ENCODE data around the gene MCRIP1. TPM values are rescaled to one million over a fixed set of nuclear protein-coding genes. Genes with fewer than 3 reads are reported as not detected.

MCRIP1 gene
- total RNA-seq, 4 donors from 2014 or later = 8.3 to 36.2 (median 25.2) TPM

DNA sequence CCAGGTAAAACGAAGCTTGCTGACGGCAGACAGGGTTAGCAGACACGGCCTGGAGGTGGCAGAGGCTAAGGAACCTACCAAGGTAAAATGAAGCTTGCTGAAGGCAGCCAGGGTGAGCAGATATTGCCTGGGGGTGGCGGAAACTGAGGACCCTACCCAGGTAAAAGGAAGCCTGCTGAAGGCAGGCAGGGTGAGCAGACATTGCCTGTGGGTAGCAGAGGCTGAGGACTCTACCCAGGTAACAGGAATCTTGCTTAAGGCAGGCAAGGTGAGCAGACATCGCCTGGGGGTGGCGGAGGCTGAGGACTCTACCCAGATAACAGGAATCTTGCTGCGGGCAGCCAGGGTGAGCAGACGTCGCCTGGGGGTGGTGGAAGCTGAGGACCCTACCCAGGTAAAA, 31.8 kb downstream of the MCRIP1 start:
- no peak for ATAC-seq

GRCh38 chr17:81794509-81794908, 38.6 kb downstream of the MCRIP1 start:
- intact Hi-C loops (cut with DNase I; ENCODE audit: low total_unique reads) = no loop called here
- DNase-seq (no peak), ATAC-seq (no peak)
- no peaks in the 10 kb centered on the region for H3K9me3 ChIP-seq
- H3K27ac ChIP-seq = no peak overlapping the region
- TF ChIP-seq, protein P1, sequence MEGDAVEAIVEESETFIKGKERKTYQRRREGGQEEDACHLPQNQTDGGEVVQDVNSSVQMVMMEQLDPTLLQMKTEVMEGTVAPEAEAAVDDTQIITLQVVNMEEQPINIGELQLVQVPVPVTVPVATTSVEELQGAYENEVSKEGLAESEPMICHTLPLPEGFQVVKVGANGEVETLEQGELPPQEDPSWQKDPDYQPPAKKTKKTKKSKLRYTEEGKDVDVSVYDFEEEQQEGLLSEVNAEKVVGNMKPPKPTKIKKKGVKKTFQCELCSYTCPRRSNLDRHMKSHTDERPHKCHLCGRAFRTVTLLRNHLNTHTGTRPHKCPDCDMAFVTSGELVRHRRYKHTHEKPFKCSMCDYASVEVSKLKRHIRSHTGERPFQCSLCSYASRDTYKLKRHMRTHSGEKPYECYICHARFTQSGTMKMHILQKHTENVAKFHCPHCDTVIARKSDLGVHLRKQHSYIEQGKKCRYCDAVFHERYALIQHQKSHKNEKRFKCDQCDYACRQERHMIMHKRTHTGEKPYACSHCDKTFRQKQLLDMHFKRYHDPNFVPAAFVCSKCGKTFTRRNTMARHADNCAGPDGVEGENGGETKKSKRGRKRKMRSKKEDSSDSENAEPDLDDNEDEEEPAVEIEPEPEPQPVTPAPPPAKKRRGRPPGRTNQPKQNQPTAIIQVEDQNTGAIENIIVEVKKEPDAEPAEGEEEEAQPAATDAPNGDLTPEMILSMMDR (IDR thresholded peaks at IDR 0.05 in 4 of 5, conservative IDR thresholded peaks at IDR 0.05 in 1 of 5) = no peak
- TF ChIP-seq POLR2A (IDR thresholded peaks at IDR 0.05) = no peak
- H3K36me3 ChIP-seq = no peaks in the 10 kb centered on the region
- in situ Hi-C loops (cut with MboI; ENCODE audit: low sequenced_read_pairs in 4 of 4) = no loop called here
- H3K27me3 ChIP-seq = peaks cover 22 to 31% (median 23%) of the 10 kb centered on the region in 3 donors
- H3K4me3 ChIP-seq = no peak overlapping the region
- no peaks in the 10 kb centered on the region for H3K4me1 ChIP-seq

More for the DNA sequence above, 31.8 kb downstream of the MCRIP1 start:
- Histone ChIP-seq H3K4me1 (peaks cover 0 to 15% of the 10 kb centered on the region in 2 donors), H3K36me3 (no peaks in the 10 kb centered on the region), H3K27me3 (peaks cover 42 to 60% (median 55%) of the 10 kb centered on the region in 3 donors), H3K27ac (no peak overlapping the region), H3K9me3 (no peaks in the 10 kb centered on the region), H3K4me3 (no peak overlapping the region)
- intact Hi-C loops (cut with DNase I; ENCODE audit: low total_unique reads) = no loop called here
- DNase-seq = no peak
- no peak for TF ChIP-seq POLR2A (IDR thresholded peaks at IDR 0.05)
- TF ChIP-seq, protein P1 (IDR thresholded peaks at IDR 0.05 in 4 of 5, conservative IDR thresholded peaks at IDR 0.05 in 1 of 5) = no peak
- in situ Hi-C loops (cut with MboI; ENCODE audit: low sequenced_read_pairs in 4 of 4) = no loop called here

DNA sequence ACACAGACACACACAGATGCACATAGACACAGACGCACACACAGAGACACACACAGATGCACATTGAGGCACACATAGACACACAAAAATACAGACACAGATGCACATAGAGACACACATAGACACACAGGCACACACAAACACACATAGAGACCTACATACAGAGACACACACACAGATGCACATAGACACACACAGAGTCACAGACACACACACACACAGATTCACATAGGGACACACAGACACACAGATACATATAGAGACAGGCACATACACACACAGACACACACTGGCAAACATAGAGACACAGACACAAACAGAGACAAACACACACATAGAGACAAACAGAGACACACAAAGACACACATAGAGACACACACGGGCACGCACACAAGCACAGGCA, 39.0 kb downstream of the MCRIP1 start:
- H3K9me3 ChIP-seq = no peaks in the 10 kb centered on the region
- no peaks in the 10 kb centered on the region for H3K4me1 ChIP-seq
- no peak for TF ChIP-seq POLR2A (IDR thresholded peaks at IDR 0.05)
- TF ChIP-seq, protein P1 (IDR thresholded peaks at IDR 0.05 in 4 of 5, conservative IDR thresholded peaks at IDR 0.05 in 1 of 5) = no peak
- no peak overlapping the region for H3K27ac ChIP-seq
- intact Hi-C loops (cut with DNase I; ENCODE audit: low total_unique reads) = no loop called here
- ATAC-seq (no peak), DNase-seq (no peak)
- H3K27me3 ChIP-seq = peaks cover 22 to 31% (median 23%) of the 10 kb centered on the region in 3 donors
- H3K4me3 ChIP-seq = no peak overlapping the region
- no peaks in the 10 kb centered on the region for H3K36me3 ChIP-seq
- in situ Hi-C loops (cut with MboI; ENCODE audit: low sequenced_read_pairs in 4 of 4) = no loop called here

GRCh38 chr17:81792675-81793615, 40.1 kb downstream of the MCRIP1 start:
- in situ Hi-C loops (cut with MboI; ENCODE audit: low sequenced_read_pairs in 4 of 4) (no loop called here), intact Hi-C loops (cut with DNase I; ENCODE audit: low total_unique reads) (no loop called here)
- ATAC-seq = no peak
- no peak for DNase-seq
- Histone ChIP-seq H3K4me3 (no peak overlapping the region), H3K36me3 (no peaks in the 10 kb centered on the region), H3K4me1 (no peaks in the 10 kb centered on the region), H3K27me3 (peaks cover 22 to 31% (median 23%) of the 10 kb centered on the region in 3 donors), H3K27ac (no peak overlapping the region), H3K9me3 (no peaks in the 10 kb centered on the region)
- TF ChIP-seq, protein P1 (IDR thresholded peaks at IDR 0.05 in 4 of 5, conservative IDR thresholded peaks at IDR 0.05 in 1 of 5) = no peak
- TF ChIP-seq POLR2A (IDR thresholded peaks at IDR 0.05) = no peak

Other genes with a start within 250 kb of the MCRIP1 start
- 100 to 1,000 TPM; 176 to 290 (median 263) TPM for gene NPLOC4, start 196.2 kb downstream of the MCRIP1 start, total RNA-seq
- gene TSPAN10, start 196.1 kb downstream of the MCRIP1 start, total RNA-seq = under 1 TPM in 2 of 4 donors, not detected in 2; 0.22 to 0.26 TPM
- gene PDE6G, start 176.7 kb downstream of the MCRIP1 start, total RNA-seq = not detected
- 10 to 100 TPM; 15.5 to 32.2 (median 22.2) TPM for gene OXLD1, start 166.7 kb downstream of the MCRIP1 start, total RNA-seq
- 10 to 100 TPM in 2 of 4 donors, 1 to 10 TPM in 2; 6.7 to 17.1 (median 11.2) TPM for gene CCDC137, start 166.6 kb downstream of the MCRIP1 start, total RNA-seq
- gene ARL16, start 149.5 kb downstream of the MCRIP1 start, total RNA-seq = 10 to 100 TPM; 12.9 to 23.6 (median 20.0) TPM
- gene HGS, start 149.3 kb downstream of the MCRIP1 start, total RNA-seq = 100 to 1,000 TPM in 3 of 4 donors, 10 to 100 TPM in 1; 62.1 to 150 (median 113) TPM
- 100 to 1,000 TPM in 2 of 4 donors, 10 to 100 TPM in 2; 79.1 to 117 (median 94.1) TPM for gene MRPL12, start 129.9 kb downstream of the MCRIP1 start, total RNA-seq
- gene SLC25A10, start 121.0 kb downstream of the MCRIP1 start, total RNA-seq = 1 to 10 TPM; 3.4 to 9.3 (median 6.7) TPM
- gene GCGR, start 29.1 kb downstream of the MCRIP1 start, total RNA-seq = under 1 TPM in 1 of 4 donors, not detected in 3; 0.29 TPM
- gene PPP1R27, start 1.8 kb upstream of the MCRIP1 start, total RNA-seq = 100 to 1,000 TPM; 245 to 708 (median 400) TPM
- 100 to 1,000 TPM; 497 to 717 (median 621) TPM for gene P4HB, start 27.2 kb upstream of the MCRIP1 start, total RNA-seq
- gene ARHGDIA, start 38.0 kb upstream of the MCRIP1 start, total RNA-seq = 100 to 1,000 TPM in 1 of 4 donors, 10 to 100 TPM in 3; 52.1 to 122 (median 64.4) TPM
- gene ALYREF, start 58.3 kb upstream of the MCRIP1 start, total RNA-seq = 10 to 100 TPM; 40.9 to 65.3 (median 50.7) TPM
- 100 to 1,000 TPM; 173 to 258 (median 197) TPM for gene ANAPC11, start 58.4 kb upstream of the MCRIP1 start, total RNA-seq
- 1 to 10 TPM in 2 of 4 donors, under 1 TPM in 1, not detected in 1; 0.46 to 1.4 (median 1.1) TPM for gene NPB, start 68.9 kb upstream of the MCRIP1 start, total RNA-seq
- 10 to 100 TPM; 22.6 to 44.8 (median 37.1) TPM for gene PCYT2, start 78.1 kb upstream of the MCRIP1 start, total RNA-seq
- gene SIRT7, start 84.9 kb upstream of the MCRIP1 start, total RNA-seq = 10 to 100 TPM in 1 of 4 donors, 1 to 10 TPM in 3; 7.2 to 11.4 (median 8.3) TPM
- 10 to 100 TPM; 37.1 to 65.5 (median 51.9) TPM for gene MAFG, start 94.4 kb upstream of the MCRIP1 start, total RNA-seq
- gene PYCR1, start 104.0 kb upstream of the MCRIP1 start, total RNA-seq = 10 to 100 TPM in 3 of 4 donors, 1 to 10 TPM in 1; 5.6 to 16.8 (median 11.6) TPM
- 10 to 100 TPM in 2 of 4 donors, 1 to 10 TPM in 2; 2.9 to 24.9 (median 13.3) TPM for gene MYADML2, start 113.9 kb upstream of the MCRIP1 start, total RNA-seq
- 1 to 10 TPM in 3 of 4 donors, not detected in 1; 1.7 to 1.8 (median 1.7) TPM for gene NOTUM, start 127.9 kb upstream of the MCRIP1 start, total RNA-seq
- gene ASPSCR1, start 144.3 kb upstream of the MCRIP1 start, total RNA-seq = 10 to 100 TPM; 24.0 to 44.7 (median 32.0) TPM
- gene CENPX, start 189.6 kb upstream of the MCRIP1 start, total RNA-seq = 10 to 100 TPM; 41.2 to 62.7 (median 57.0) TPM
- gene LRRC45, start 190.0 kb upstream of the MCRIP1 start, total RNA-seq = 1 to 10 TPM; 1.1 to 5.0 (median 3.8) TPM
- gene RAC3, start 198.4 kb upstream of the MCRIP1 start, total RNA-seq = 1 to 10 TPM in 1 of 4 donors, under 1 TPM in 1, not detected in 2; 0.42 to 2.0 TPM
- 100 to 1,000 TPM; 130 to 296 (median 223) TPM for gene DCXR, start 204.4 kb upstream of the MCRIP1 start, total RNA-seq
- gene RFNG, start 218.5 kb upstream of the MCRIP1 start, total RNA-seq = 10 to 100 TPM; 29.6 to 64.9 (median 49.1) TPM
- gene GPS1, start 218.6 kb upstream of the MCRIP1 start, total RNA-seq = 100 to 1,000 TPM; 119 to 174 (median 137) TPM
- gene DUS1L, start 232.5 kb upstream of the MCRIP1 start, total RNA-seq = 100 to 1,000 TPM in 2 of 4 donors, 10 to 100 TPM in 2; 54.6 to 119 (median 83.2) TPM